Uterus (tissue), 2 donors: Measurements from ENCODE around the gene GPD2.

Experiments used
- CTCF ChIP-seq, 4 experiments: fragments of 200-600 bp in 2 of 4; fragments of 450-650 bp in 2 of 4; sonication (generic) in 2 of 4; IDR thresholded peaks; one replicate each; pipeline ENCODE4 v1.5.1; 2016 to 2019; ENCODE audit warnings: antibody characterized with exemption in 4 of 4, mild to moderate bottlenecking in 2 of 4, moderate library complexity in 1 of 4
- POLR2A ChIP-seq, 2 donors: fragments of 450-650 bp; IDR thresholded peaks; one replicate each; pipeline ENCODE4 v1.6.1; 2016; ENCODE audit warnings: antibody characterized with exemption in 2 of 2, mild to moderate bottlenecking in 1 of 2, moderate library complexity in 1 of 2

GRCh38 chr2:156635646-156636045 lies 199.5 kb downstream of the GPD2 start:
- TF ChIP-seq CTCF (IDR thresholded peaks at IDR 0.05) = no peak
- TF ChIP-seq POLR2A (IDR thresholded peaks at IDR 0.05) = no peak
